Neuron (in vitro differentiated cells): ENCODE data around the gene FKBP15.
"Not testable (repeated sequence)": the region's sequence is repeated elsewhere in the genome, so short reads cannot be mapped to it uniquely, and the experiment has no call there.

Experiments
- H2AFZ ChIP-seq: one replicate; pipeline ENCODE4 v1.6.1; 2013; ENCODE audit warnings: low read depth, mild to moderate bottlenecking, inconsistent platforms, low read length, moderate library complexity
- H3K27me3 ChIP-seq: one replicate; pipeline ENCODE4 v1.6.1; 2013; ENCODE audit warnings: low read length; ENCODE audit not compliant: insufficient read depth
- H3K36me3 ChIP-seq: one replicate; pipeline ENCODE4 v1.6.1; 2013; ENCODE audit warnings: low read length; ENCODE audit not compliant: insufficient read depth
- H3K4me1 ChIP-seq: one replicate; pipeline ENCODE4 v1.6.1; 2013; ENCODE audit warnings: low read length; ENCODE audit not compliant: insufficient read depth
- H3K4me3 ChIP-seq: 2 replicates; pipeline ENCODE4 v1.5.1; 2013; ENCODE audit warnings: mild to moderate bottlenecking, low read length, moderate library complexity
- H3K9me3 ChIP-seq: one replicate; pipeline ENCODE4 v1.6.1; 2013; ENCODE audit warnings: low read length

The FKBP15 gene

GRCh38 chr9:113163001-113163400, 58.1 kb downstream of the FKBP15 start:
- Histone ChIP-seq H3K27me3 (no peaks in the 10 kb centered on the region), H3K36me3 (peaks cover 55% of the 10 kb centered on the region), H3K4me1 (peaks cover 16% of the 10 kb centered on the region), H3K9me3 (no peaks in the 10 kb centered on the region), H3K4me3 (no peak overlapping the region), H2AFZ (no peak overlapping the region)

- H3K4me1 ChIP-seq, result peaks cover 16% of the 10 kb centered on the region
- H3K9me3 ChIP-seq, result no peaks in the 10 kb centered on the region
- H3K27me3 ChIP-seq, result no peaks in the 10 kb centered on the region
- peaks cover 32% of the 10 kb centered on the region for H3K36me3 ChIP-seq
- no peak overlapping the region for H2AFZ ChIP-seq
- no peak overlapping the region for H3K4me3 ChIP-seq
Observed at GRCh38 chr9:113160571-113160970, 60.5 kb downstream of the FKBP15 start.

GRCh38 chr9:113158446-113158845, 62.6 kb downstream of the FKBP15 start:
- Histone ChIP-seq H3K36me3 (peaks cover 14% of the 10 kb centered on the region), H3K4me1 (peaks cover 16% of the 10 kb centered on the region), H2AFZ (no peak overlapping the region)

GRCh38 chr9:113156880-113157279, 64.2 kb downstream of the FKBP15 start:
- H2AFZ ChIP-seq, result no peak overlapping the region
- peaks cover 16% of the 10 kb centered on the region for H3K4me1 ChIP-seq
- peaks cover 5% of the 10 kb centered on the region for H3K27me3 ChIP-seq
- H3K9me3 ChIP-seq, result no peaks in the 10 kb centered on the region
- H3K36me3 ChIP-seq, result peaks cover 5% of the 10 kb centered on the region
- H3K4me3 ChIP-seq, result no peak overlapping the region

More at GRCh38 chr9:113158446-113158845, 62.6 kb downstream of the FKBP15 start:
- Histone ChIP-seq H3K9me3 (no peaks in the 10 kb centered on the region), H3K27me3 (no peaks in the 10 kb centered on the region), H3K4me3 (no peak overlapping the region)

- H3K36me3 ChIP-seq, result peaks cover 5% of the 10 kb centered on the region
- H2AFZ ChIP-seq, result no peak overlapping the region
- peaks cover 10% of the 10 kb centered on the region for H3K27me3 ChIP-seq
- no peaks in the 10 kb centered on the region for H3K9me3 ChIP-seq
- H3K4me1 ChIP-seq, result peaks cover 12% of the 10 kb centered on the region
- no peak overlapping the region for H3K4me3 ChIP-seq
Observed at GRCh38 chr9:113155911-113156588, 65.0 kb downstream of the FKBP15 start.

GRCh38 chr9:113154946-113155345, 66.1 kb downstream of the FKBP15 start:
- Histone ChIP-seq H3K36me3 (peaks cover 5% of the 10 kb centered on the region), H3K4me1 (peaks cover 4% of the 10 kb centered on the region), H3K27me3 (peaks cover 10% of the 10 kb centered on the region), H3K9me3 (no peaks in the 10 kb centered on the region), H3K4me3 (no peak overlapping the region), H2AFZ (no peak overlapping the region)

- Histone ChIP-seq H3K4me1 (peaks cover 4% of the 10 kb centered on the region), H3K27me3 (peaks cover 10% of the 10 kb centered on the region), H3K36me3 (peaks cover 5% of the 10 kb centered on the region), H2AFZ (no peak overlapping the region), H3K9me3 (no peaks in the 10 kb centered on the region), H3K4me3 (no peak overlapping the region)
Observed at GRCh38 chr9:113154471-113154870, 66.6 kb downstream of the FKBP15 start.

- H3K27me3 ChIP-seq, result peaks cover 10% of the 10 kb centered on the region
- H3K36me3 ChIP-seq, result peaks cover 3% of the 10 kb centered on the region
- H3K4me1 ChIP-seq, result peaks cover 4% of the 10 kb centered on the region
- H3K9me3 ChIP-seq, result no peaks in the 10 kb centered on the region
- no peak overlapping the region for H3K4me3 ChIP-seq
- H2AFZ ChIP-seq, result no peak overlapping the region
Observed at GRCh38 chr9:113153599-113153998, 67.5 kb downstream of the FKBP15 start.

- Histone ChIP-seq H2AFZ (no peak overlapping the region), H3K9me3 (no peaks in the 10 kb centered on the region), H3K4me1 (peaks cover 4% of the 10 kb centered on the region), H3K27me3 (peaks cover 10% of the 10 kb centered on the region), H3K4me3 (no peak overlapping the region), H3K36me3 (no peaks in the 10 kb centered on the region)
Observed at GRCh38 chr9:113152699-113153098, 68.4 kb downstream of the FKBP15 start.

- Histone ChIP-seq H3K4me3 (peak overlapping the region; percentile 77), H3K36me3 (no peaks in the 10 kb centered on the region), H3K9me3 (no peaks in the 10 kb centered on the region), H3K4me1 (peaks cover 4% of the 10 kb centered on the region), H3K27me3 (peaks cover 10% of the 10 kb centered on the region), H2AFZ (peak overlapping the region; percentile 98)
Observed at GRCh38 chr9:113151696-113152630, 69.1 kb downstream of the FKBP15 start.

GRCh38 chr9:113150670-113151611, 70.1 kb downstream of the FKBP15 start, which contains the start of gene SLC31A2:
TSS of gene SLC31A2 (plus strand) at chr9:113151007. CDS start at chr9:113151075, 68 bp downstream.
- H3K9me3 ChIP-seq, result no peaks in the 10 kb centered on the region
- peaks cover 4% of the 10 kb centered on the region for H3K4me1 ChIP-seq
- peak within 1 kb of the TSS; percentile 98 for H2AFZ ChIP-seq
- H3K36me3 ChIP-seq, result no peaks in the 10 kb centered on the region
- peak within 1 kb of the TSS; percentile 77 for H3K4me3 ChIP-seq
- H3K27me3 ChIP-seq, result peaks cover 10% of the 10 kb centered on the region

- H3K36me3 ChIP-seq, H3K4me1 ChIP-seq, H3K27me3 ChIP-seq, H3K4me3 ChIP-seq, H3K9me3 ChIP-seq, H2AFZ ChIP-seq: not testable (repeated sequence)
Observed at GRCh38 chr9:113149561-113149960, 71.5 kb downstream of the FKBP15 start.
